Measurements from ENCODE around the gene SMARCA2.

The SMARCA2 gene

DNA sequence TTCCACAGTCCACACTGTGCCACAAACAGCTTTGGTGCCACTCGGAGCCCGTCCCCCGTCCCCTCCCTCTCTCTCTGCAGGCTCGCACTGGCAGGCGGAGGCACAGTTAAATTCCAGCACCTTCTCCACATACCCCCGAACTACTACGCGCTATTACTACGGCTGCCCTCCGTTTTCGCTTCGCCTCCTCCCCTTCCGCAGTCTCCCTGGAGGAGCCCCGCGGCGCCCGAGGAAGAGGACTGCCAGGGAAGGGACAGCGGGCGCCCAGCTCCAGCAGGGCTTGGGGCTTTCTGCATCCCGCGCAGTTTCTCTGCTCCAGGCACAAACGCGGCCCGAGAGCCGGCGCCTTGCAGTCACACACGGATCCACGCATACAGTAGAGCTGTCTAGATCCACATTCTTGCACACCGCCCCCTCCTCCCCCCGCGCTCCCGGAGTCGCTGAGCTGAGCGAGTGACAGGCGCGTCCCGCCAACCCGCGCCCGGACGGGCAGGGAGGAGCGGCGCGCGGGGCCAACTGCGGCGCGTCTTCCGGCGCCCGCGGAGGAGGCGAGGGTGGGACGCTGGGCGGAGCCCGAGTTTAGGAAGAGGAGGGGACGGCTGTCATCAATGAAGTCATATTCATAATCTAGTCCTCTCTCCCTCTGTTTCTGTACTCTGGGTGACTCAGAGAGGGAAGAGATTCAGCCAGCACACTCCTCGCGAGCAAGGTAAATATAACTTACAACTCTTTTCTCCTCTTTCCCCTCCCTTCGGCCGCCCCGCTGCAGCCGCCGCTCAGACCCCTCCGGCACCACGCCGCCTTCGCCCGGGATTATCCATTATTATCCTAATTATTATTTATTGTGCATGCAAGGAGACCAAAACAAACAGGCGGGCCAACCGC is at the start of gene SMARCA2:
SMARCA2 (plus strand) TSS at position 652 of the 885 bp plus-strand sequence. CDS start 13,676 bp downstream, outside the sequence.
- DNase-seq (ENCODE audit: low read depth in 3 of 3), result peak; percentile 91 to 96 (median 93)

DNA sequence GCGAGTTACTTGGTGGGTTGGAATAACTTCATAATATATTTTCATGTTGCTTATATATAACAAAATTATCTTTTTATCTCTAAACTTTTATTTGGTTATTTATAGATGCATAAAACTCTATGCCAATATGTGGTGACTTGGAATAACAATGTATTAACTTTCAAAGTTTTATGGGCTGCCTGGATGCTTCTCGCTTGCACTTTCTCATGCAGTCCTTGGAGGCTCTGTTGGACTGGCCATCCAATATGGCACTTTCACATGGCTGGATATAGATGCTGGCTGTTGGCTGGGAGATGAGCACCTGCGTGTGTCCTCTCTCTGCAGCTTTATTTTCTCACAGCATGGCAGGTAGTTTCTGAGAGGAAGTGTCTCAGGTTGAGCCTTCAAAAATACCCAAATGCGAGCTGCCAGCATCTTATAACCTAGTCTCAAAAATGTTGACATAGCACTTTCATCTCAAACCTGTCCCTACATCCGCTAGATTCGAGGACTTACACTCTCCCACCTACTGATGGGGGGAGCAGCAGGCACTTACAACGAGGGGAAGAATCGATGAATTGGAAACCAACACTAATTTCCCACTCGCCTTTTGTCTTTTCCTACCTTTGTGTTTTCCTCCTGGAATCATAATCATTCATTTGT is 48.3 kb upstream of the SMARCA2 start:
- DNase-seq (ENCODE audit: low read depth in 3 of 3), result no peak

DNA sequence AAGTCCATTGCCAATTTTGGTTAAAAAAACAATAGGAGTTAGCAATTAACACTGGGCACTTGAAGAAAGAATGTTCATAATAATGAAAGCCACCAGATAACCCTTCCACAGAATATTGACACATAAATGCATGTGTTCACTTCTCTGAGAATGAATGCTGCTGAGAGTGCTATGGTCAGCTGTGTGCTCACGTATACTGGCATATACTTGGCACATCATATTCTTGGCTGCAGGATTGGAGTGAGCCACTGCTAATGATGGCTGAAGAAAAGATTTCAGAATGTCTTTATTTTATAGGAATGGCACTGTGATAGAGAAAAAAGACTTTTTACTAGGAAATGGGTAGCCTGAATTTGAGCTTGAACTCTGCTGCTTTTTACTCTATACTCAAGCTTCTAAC is 46.0 kb upstream of the SMARCA2 start:
- no peak for DNase-seq (ENCODE audit: low read depth in 3 of 3)

DNA sequence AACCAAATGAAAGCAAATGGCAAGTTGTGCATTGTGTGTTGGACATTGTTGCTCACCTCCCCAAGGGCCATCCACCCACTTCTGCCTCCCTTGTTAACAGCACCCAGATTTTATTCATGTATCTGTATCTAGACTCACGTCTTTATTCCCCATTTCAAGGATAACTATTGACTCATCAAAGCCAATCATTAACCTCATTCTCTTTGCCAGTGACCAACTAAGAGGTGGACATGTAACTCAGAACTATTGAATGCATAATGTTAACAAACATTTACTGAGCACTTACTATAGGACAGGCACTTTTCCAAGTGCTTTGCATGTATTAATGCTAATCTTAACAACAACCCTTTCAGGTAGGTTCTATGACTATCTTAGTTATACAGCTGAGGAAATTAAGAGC is 45.2 kb upstream of the SMARCA2 start:
- no peak for DNase-seq (ENCODE audit: low read depth in 3 of 3)

DNA sequence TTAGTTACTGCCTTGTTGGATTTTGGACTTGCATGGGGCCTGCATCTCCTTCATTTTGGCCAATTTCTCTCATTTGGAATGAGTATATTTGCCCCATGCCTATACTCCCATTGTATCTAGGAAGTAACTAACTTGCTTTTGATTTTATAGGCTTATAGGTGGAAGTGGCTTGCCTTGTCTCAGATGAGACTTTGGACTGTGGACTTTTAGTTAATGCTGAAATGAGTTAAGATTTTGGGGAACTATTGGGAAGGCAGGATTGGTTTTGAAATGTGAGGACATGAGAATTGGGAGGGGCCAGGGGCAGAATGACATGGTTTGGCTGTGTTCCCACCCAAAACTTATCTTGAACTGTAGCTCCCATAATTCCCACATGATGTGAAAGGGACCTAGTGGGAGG is 42.5 kb upstream of the SMARCA2 start:
- no peak for DNase-seq (ENCODE audit: low read depth in 3 of 3)

DNA sequence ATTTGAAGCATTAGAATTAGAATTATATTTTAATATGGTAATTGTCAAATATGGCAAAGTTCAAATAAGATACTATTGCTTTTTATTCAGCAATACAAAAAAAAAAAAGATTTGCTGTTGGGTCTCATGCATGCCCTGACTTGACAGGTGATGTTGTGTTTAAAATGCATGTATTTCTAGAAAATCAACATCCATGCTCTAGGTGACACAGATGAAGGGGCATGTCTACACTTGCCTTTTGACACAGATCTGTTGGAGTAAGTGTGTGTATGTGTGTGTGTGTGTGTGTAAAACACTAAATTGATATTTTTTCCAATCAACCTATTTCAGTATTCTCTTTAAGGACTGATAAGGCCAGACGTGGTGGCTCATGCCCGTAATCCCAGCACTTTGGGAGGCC is 38.1 kb upstream of the SMARCA2 start:
- DNase-seq (ENCODE audit: low read depth in 3 of 3), result no peak

DNA sequence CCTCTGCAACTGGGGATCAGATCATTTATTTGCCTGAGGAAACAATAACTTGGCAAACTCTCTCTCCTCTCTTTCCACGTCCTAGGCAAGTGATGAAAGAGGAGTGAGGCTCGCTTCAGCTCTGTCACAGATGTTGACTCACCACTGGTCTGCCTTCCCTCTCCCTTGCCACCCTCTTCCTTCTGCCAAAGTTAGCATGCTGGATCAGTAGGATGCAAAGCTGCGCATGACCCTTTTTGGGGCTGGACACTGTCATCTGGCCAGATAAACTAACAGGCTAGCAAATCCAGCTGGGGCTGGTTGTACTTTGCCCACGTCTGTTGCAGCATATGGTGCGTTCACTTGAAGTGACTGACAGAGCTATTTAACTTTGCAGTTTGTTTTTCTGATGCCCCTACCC is 36.2 kb upstream of the SMARCA2 start:
- no peak for DNase-seq (ENCODE audit: low read depth in 3 of 3)

DNA sequence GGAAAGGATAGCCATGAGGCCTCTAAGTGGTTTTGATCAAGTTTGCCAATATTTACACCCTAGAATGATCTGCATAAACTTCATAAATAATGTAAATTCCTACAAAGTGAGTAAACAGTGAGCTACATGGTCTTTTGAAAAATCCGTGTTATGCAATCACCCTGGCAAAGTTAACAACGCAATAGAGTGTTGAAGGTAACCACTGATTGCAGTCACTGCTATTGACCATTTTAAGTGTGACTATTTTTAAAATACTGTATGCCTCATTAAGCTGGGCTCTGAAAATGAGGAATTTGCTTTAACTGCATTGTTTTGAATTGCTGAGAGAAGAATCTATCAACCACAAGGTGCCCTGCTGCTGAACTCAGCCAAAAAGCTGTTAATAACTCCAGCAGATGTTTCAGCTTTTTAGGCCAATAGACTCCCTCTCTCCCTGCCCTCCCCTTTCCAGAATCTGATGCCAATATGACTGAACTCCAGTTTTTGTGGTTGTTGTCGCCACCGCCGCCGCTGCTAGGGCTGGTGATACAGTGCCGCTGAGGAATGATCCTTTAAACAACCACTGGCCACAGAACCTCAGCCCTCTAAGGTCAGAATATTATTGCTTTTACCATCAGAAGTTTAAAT is 35.3 kb upstream of the SMARCA2 start:
- DNase-seq (ENCODE audit: low read depth in 3 of 3), result no peak

DNA sequence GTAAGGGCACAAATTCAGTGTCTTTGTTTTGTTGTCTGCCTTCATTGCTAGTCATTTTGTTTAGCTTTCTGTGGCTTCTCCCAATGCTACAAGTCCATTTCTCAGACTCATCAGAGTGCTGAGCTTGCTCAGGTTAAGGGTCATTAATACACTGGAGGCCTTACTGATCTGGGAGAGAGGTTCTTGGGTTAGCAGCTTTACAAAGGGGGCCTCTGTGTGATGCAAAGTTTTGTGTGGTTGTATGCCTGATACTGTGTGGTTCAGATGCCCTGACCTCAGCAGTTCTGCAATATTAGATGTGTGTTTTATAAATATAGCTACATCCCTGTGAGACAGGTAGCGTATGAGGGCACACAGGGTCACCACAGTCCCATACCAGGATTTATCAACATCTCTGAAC is 34.8 kb upstream of the SMARCA2 start:
- DNase-seq (ENCODE audit: low read depth in 3 of 3), result no peak

DNA sequence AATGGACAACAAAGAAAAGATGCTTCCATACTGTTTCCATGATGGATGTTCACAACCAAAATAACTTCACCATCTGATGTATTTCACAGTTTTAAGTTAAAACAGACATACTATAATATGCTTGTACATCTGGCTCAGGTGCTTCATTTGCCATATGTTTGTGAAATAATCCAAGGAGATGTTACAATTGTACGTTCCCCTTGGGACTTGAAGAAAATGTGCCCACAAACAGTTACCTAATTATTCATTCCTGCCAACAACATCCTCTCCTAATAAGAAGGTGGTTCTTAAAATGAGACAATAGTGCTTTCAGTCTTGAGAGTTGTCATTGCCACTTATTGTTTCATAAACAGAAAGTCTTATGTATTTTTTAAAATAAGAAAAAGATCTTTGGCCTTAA is 33.1 kb upstream of the SMARCA2 start:
- no peak for DNase-seq (ENCODE audit: low read depth in 3 of 3)

DNA sequence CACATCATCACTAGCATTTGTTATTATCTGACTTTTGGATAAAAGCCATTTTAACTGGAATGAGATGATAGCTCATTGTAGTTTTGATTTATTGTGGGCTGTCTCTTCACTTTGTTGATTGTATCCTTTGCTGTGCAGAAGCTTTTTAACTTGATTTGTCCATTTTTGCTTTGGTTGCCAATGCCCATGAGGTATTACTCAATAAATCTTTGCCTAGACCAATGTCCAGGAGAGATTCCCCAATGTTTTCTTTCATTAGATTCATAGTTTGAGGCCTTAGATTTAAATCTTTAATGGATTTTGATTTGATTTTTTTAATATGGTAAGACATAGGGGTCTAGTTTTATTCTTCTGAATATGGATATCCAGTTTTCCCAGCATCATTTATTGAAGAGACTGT is 28.8 kb upstream of the SMARCA2 start:
- DNase-seq (ENCODE audit: low read depth in 3 of 3), result no peak

DNA sequence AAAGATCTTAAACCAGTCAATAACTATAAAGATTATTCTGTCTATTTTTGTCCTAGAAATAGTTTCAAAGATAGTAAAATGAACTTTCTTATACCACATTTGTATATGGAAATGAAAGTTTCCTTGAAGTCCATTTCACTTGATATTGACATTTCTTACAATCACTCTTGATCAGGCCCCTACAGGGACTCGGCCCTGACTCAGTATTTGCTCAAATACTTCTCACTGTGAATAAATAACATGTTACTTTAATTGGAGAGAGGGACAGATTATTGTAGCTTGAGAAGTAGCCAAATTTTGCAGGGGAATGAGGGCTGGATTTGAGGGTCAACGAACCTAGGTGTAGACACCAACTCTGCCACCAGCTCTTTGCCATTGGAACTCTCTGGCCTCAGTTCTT is 25.6 kb upstream of the SMARCA2 start:
- no peak for DNase-seq (ENCODE audit: low read depth in 3 of 3)

DNA sequence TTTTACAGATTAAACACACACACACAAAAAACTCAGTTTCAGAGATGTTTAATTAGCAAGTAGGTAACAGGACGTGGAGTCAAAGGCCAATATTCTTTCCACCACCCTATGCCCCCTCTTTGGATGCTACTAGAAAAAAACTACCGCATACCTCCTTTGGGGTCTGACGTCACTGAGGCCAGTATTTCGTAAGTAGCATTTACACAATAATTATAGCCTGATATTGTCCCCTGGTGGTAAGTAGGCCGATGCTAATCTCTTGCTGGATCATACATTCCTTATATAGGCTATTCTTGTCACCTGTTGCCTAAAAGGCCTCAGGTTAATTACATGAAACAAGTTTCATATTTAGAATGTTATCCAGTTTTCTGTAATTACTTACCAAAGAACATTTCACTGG is 21.0 kb upstream of the SMARCA2 start:
- DNase-seq (ENCODE audit: low read depth in 3 of 3), result no peak

DNA sequence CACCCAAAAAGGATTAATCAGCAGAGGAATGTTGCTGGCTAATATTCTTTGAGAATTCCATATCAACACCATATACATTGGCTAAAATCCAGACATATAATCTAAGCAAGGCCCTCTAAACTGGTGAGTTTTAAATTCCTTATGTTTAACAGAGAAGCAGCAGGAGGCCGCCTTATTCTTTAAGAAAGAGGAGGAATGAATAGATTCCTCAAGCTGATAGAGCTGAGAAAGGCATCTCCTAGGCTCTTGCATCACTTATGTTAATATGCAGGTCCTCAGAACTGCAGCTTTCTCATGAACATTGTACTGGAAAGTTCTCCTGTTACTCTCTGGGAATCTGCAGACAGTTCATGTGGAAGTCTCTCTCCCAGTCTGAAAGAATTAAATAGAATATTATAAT is 20.1 kb upstream of the SMARCA2 start:
- DNase-seq (ENCODE audit: low read depth in 3 of 3), result no peak

DNA sequence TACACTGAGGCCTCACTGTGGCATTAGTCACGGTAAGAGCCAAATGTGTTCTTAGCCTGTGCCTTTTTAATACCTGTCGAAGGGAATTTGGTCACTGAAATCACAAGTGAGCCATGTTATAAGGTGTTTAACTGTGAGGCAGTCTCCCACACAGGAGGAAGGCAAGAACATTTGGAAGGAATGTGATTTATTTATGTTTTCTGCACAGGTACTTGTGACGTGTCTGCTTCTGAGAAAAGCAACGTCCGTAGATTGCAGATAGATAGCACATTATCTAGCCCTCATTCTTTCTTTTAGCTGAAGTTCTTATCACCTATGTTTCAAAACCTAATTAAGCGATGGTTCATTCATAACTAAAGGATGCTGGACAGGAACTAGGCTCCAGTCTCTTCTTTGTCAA is 19.0 kb upstream of the SMARCA2 start:
- no peak for DNase-seq (ENCODE audit: low read depth in 3 of 3)

DNA sequence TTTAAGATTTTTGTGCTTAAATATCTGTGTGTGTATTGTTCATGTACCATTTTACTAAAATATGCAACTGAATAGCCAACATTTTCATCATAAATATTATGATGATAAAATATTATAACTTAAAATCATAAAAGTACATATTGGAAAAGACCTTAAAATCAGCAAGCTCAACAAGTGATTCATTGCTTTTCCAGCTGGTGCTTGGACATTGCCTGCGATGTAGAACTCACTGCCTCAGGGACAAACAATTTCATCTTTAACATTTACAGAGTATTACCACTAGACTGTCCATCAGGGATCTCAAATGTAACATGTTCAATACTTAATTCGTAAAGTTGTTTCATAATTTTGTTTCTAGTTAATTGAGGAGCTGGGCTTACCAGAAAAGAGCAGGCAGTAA is 17.5 kb upstream of the SMARCA2 start:
- DNase-seq (ENCODE audit: low read depth in 3 of 3), result no peak

DNA sequence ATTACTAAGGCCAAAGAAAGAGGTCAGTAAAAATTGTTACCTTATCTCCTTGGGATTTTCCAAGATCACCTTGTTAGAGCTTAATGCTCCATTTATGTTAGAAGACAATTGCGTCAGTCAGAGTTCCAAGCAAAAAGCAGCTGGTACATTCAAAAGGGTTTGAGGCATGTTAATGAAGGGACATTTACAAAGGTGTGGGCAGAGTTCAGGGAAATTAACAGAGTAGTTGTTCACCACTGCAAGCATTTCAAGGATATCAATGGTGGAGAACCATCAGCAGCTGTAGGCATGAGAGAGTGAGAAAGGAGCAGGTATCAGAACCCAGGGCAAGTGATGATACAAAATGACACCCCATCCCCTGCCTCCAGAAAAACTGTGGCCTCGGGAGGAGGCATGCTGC is 17.0 kb upstream of the SMARCA2 start:
- no peak for DNase-seq (ENCODE audit: low read depth in 3 of 3)

DNA sequence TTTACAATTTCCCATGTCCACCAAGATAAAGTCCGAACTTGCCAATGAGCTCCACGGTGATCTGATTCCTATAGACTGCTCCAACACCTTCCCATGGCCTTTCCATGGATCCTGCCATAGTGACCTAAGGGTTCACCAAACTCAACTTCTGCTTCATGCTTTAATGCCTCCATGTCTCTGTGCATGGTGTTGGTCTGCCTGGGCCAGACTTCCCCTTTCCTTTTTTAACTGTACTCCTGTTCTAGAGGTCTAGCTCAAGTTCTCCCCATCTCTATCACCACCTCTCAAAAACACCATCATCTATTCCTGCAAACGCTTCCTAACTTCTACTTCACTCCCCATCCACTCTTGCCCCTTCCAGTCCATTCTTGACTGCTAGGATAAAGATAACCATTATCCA is 14.8 kb upstream of the SMARCA2 start:
- no peak for DNase-seq (ENCODE audit: low read depth in 3 of 3)

DNA sequence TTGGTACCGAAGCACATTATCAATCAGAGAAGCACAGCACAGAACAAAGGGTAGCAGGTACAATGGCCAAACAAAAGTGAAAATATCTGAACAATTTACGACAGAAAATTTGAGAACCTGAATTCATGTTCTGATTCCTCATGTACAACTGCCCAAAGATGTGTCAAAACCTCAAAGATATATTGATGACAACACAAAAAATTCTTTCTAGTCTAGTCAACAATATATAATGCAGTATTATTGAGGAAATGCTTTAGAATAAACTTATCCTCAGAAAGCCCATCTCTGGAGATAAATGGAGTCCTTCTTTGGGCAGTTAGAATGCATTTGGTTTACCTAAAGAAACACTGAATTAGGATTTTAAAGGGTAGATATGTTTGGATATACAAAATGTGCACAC is 6.8 kb upstream of the SMARCA2 start:
- no peak for DNase-seq (ENCODE audit: low read depth in 3 of 3)

DNA sequence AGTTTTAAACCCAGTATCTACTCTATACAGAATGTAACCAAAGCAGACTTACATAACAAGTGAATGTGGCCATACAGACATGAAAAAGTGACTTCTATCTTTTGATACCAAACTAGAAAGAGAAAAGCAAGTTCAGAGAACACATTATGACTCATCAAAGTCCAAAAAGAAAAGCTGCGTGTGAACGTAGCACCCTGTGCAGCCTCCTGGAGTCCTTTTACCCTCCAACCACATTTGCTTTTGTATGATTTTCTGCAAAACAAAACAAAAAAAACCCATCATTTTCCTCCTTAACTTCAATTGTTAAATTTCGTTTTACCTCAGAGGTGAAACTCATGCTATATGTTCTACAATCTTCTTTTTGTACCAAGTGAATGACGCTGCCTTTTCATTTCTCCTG is 2.8 kb upstream of the SMARCA2 start:
- no peak for DNase-seq (ENCODE audit: low read depth in 3 of 3)

DNA sequence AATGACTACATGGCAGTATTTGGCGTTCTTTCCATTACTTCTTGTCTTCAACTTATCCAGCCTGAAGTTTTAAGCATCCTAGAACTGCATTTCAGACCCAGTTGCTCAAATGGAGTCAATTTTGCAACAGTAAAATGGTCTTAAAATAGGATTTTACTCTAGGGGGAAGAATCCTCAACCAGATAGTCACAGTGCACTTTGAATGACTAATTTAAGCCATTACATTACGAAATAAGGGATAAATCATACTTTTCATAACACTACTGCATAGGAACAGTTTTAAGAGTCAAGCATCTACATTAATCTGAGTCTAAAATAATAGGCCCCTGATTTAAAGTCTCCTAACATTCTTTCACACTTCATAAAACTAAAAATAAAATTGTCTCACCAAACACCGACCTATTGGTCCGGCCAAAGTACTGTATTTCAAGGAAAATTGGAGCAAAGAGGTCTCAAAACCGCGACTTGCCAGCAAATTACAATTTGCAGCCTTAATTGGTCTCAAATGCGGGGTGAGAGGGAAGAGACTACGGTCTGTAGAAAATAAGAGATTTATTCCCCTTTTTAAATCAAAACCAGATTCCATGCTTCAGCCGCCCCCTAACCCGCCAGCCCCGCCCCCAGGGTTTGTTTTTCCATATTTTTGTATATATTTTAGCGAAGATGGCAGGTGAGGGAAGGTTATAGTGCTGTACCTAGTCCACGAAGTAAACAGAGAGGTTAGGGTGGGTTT is 1.2 kb upstream of the SMARCA2 start:
- no peak for DNase-seq (ENCODE audit: low read depth in 3 of 3)

Measured in stimulated activated CD4-positive, alpha-beta T cell treated with anti-CD3 and anti-CD28 coated beads, TNF-alpha, amount 100 ng/mL, for 24 hours (primary cell).